Mesenteric fat pad (tissue), 1 donor: ENCODE results near the gene GSTA2. TPM values are rescaled to one million over a fixed set of nuclear protein-coding genes. Genes with fewer than 3 reads are reported as not detected.
"Not testable (repeated sequence)": the region's sequence is repeated elsewhere in the genome, so short reads cannot be mapped to it uniquely, and the experiment has no call there.

Source experiments
- DNase-seq: peaks from one replicate; pipeline ENCODE4 v3.0.0-alpha.2; 2020; ENCODE audit warnings: low spot score
- long read RNA-seq: library from polyadenylated mRNA; unstranded; transcript quantifications from one replicate; pipeline ENCODE4 v2.0.0, GENCODE V29; 2020
- total RNA-seq: library from RNA; stranded (reverse); fragmentation: NEBNext Ultra II Directional; extraction: Animal tissue kit (Norgen Biotek cat#: 25700); gene quantifications from one replicate; pipeline ENCODE4 v1.2.1, GENCODE V29; 2021
- donor health status: DM: yes; HTN: yes; CAD: no.

Gene GSTA2
- total RNA-seq: not detected
- long read RNA-seq: 0 reads

GRCh38 chr6:52763322-52763916 is at the start of gene GSTA2:
Gene GSTA2, minus strand, starts transcription at chr6:52763475. Its CDS starts 5,528 bp downstream, at chr6:52757947.
- not testable (repeated sequence) for DNase-seq

GRCh38 chr6:52809777-52810176 is 46.5 kb upstream of the GSTA2 start:
- not testable (repeated sequence) for DNase-seq

DNA sequence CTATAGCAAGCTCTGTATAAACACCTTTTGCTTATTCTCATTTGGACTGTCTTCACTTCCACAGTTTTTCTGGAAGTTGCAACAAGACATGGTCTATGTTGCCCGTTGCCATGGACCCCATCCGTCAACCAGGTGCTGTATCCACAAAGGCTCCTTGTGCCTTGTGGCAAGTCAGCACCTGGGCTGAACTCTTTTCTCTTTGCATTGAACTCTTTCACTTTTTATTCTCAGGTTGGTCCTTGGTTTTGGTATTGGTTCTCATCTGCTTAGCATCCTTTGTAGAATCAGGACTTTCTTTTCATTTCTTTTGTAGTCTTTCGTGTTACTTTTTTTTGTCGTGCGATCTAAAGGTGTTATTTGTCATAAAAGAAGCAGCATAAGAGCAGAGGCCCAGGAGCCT is 45.4 kb upstream of the GSTA2 start:
- DNase-seq: no peak

DNA sequence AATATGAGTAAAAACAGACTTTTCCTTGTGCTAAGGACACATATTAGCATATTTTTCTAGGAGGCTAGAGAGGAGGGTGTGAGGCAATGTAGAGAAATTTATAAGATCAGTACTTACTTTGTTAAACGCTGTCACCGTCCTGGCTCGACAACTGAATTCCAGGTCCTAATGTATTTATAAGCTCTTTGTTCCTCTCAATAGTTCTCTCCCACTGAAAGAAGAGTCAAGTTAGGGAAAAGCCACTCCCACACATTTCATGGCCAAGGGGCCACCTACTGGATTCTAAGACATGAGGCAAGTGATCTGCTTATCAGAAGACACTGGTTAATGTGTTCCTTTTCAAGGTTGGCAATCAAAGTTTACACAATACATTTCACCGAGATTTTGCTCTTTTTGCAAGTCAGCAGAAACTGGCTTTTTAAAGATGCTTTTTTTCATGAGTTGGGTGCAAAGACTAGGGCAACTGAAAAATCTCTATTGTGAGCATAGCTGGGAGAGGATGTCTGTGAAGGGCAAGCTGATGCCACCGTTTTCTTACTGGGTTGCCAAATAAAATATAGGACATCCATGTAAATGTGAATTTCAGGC is 40.5 kb upstream of the GSTA2 start, which contains the start of gene GSTA1:
GSTA1 (minus strand) TSS at position 149 of the 588 bp plus-strand sequence. CDS start 4,549 bp downstream, outside the sequence.
- DNase-seq: not testable (repeated sequence)

GRCh38 chr6:52802806-52803205 is 39.5 kb upstream of the GSTA2 start:
- DNase-seq: no peak

- no peak for DNase-seq
These were observed 38.0 kb upstream of the GSTA2 start for GRCh38 chr6:52801188-52801841.

GRCh38 chr6:52799272-52799671 is 36.0 kb upstream of the GSTA2 start:
- DNase-seq: not testable (repeated sequence)

DNA sequence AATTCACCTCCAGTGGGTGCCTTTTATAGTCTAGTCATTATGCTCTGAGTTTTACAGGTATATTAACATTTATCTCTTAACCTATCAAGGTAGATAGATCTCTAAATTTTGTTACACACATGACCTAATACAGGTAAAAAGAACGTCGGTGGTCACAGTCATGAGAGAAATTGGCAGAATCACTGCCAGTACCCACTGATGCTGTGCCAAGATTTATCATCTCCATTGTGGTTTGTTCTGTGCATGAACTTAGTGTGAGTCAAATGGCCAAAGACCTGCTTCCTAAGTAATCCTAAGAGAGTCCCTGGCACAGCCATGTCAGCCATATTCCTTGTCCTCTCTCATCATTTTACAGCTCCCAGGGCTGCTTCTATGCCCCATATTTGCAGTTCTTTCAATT is 31.1 kb upstream of the GSTA2 start:
- not testable (repeated sequence) for DNase-seq

- DNase-seq: no peak
These were observed 27.6 kb upstream of the GSTA2 start for GRCh38 chr6:52790861-52791260.

- DNase-seq: not testable (repeated sequence)
These were observed 26.4 kb upstream of the GSTA2 start for GRCh38 chr6:52789658-52790057.

- DNase-seq: no peak
These were observed 25.2 kb upstream of the GSTA2 start for GRCh38 chr6:52788478-52788877.

GRCh38 chr6:52787917-52788316 is 24.6 kb upstream of the GSTA2 start:
- no peak for DNase-seq

DNA sequence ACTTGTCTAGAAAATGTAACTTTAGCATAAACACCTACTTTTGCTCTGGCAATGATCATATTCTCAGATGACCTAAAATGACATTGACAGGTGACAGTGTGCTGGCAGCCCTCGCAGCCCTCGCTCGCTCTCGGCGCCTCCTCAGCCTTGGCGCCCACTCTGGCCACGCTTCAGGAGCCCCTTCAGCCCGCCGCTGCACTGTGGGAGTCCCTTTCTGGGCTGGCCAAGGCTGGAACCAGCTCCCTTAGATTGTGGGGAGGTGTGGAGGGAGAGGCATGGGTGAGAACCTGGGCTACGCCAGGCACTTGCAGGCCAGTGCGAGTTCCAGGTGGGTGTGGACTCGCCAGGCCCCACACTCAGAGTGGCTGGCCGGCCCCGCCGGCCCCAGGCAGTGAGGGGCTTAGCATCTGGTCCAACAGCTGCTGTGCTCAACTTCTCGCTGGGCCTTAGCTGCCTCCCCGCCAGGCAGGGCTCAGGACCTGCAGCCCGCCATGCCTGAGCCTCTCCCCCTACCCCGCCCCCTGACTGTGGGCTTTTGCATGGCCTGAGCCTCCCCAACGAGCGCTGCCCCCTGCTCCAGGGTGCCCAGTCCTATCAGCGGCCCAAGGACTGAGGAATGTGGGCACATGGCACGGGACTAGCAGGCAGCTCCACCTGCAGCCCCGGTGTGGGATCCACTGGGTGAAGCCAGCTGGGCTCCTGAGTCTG is 23.1 kb upstream of the GSTA2 start:
- no peak for DNase-seq

- DNase-seq: not testable (repeated sequence)
These were observed 19.5 kb upstream of the GSTA2 start for GRCh38 chr6:52782696-52783274.

DNA sequence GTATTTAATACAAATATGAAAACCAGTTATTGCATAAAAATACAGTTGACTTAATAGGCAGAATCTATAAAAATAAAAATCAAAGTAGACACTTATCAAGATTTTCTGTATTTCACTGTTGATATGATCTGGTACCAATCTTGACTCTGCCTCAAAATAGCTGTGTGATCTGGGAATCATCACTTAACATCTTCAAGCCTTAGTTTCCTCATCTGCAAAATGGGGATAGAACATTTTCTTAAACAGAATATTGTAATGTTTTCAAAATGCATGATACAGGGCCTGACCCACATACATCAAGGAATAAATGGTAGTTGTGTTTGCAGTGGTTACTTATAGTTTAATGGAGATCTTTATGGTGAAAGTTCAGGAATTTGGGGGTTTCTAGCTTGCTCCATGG is 18.9 kb upstream of the GSTA2 start:
- not testable (repeated sequence) for DNase-seq

- DNase-seq: no peak
These were observed 16.0 kb upstream of the GSTA2 start for GRCh38 chr6:52779237-52779636.

GRCh38 chr6:52776711-52777351 is 13.6 kb upstream of the GSTA2 start:
- DNase-seq: not testable (repeated sequence)

GRCh38 chr6:52769399-52769798 is 6.1 kb upstream of the GSTA2 start:
- not testable (repeated sequence) for DNase-seq

GRCh38 chr6:52767658-52768057 is 4.4 kb upstream of the GSTA2 start:
- DNase-seq: not testable (repeated sequence)

- not testable (repeated sequence) for DNase-seq
These were observed 1.4 kb downstream of the GSTA2 start for GRCh38 chr6:52761673-52762491.
